Endothelial cell of umbilical vein (primary cell): ENCODE measurements around the gene KIAA1614. TPM values are rescaled to one million over a fixed set of nuclear protein-coding genes. Genes with fewer than 3 reads are reported as not detected.

Experiments
- BruUV-seq: library from RNA; stranded (reverse); fragments of 400-500 nt; replicated peaks from 2 replicates; lab custom pipeline; 2021; lab: Mats Ljungman, UMichigan
- CTCF ChIA-PET: fragments of 300-600, 350-600 bp; sonication (Branson Sonifier 250); formaldehyde crosslinking; loops from one replicate; lab custom pipeline; 2021; ENCODE audit warnings: antibody characterized with exemption, inconsistent platforms; lab: Charles Lee
- POLR2A ChIA-PET: fragments of 300-600, 350-600 bp; sonication (Branson Sonifier 250); formaldehyde crosslinking; loops from one replicate; lab custom pipeline; 2021; ENCODE audit warnings: antibody characterized with exemption, inconsistent platforms; lab: Charles Lee
- DNase-seq: peaks from one replicate; pipeline ENCODE4 v3.0.0-alpha.2; 2011; ENCODE audit warnings: low read depth, low spot score
- FAIRE-seq: peaks from 2 replicates; lab custom pipeline; 2011; peaks lifted over from hg19 to GRCh38; lab: Jason Lieb, UNC
- H2AFZ ChIP-seq: 2 replicates; pipeline ENCODE4 v1.6.0; 2012; ENCODE audit warnings: low read depth, low read length, control low read depth, inconsistent platforms
- H3K27ac ChIP-seq: 2 replicates; pipeline ENCODE4 v1.5.1; 2011; ENCODE audit warnings: low read depth, mild to moderate bottlenecking, control low read depth, low read length, moderate library complexity; ENCODE audit not compliant: insufficient read depth
- H3K27me3 ChIP-seq, 2 experiments: 2 replicates each; pipeline versions ENCODE4 v1.6.0 to v1.6.1; 2011; ENCODE audit warnings: low read length in 2 of 2, mixed read lengths in 1 of 2; ENCODE audit not compliant: control insufficient read depth in 2 of 2, insufficient read depth in 2 of 2
- H3K36me3 ChIP-seq, 2 experiments: 2 replicates in 1 of 2; 3 replicates in 1 of 2; pipeline ENCODE4 v1.5.1; 2011; ENCODE audit warnings: low read length in 2 of 2, mild to moderate bottlenecking in 1 of 2, moderate library complexity in 1 of 2; ENCODE audit not compliant: control insufficient read depth in 2 of 2, insufficient read depth in 2 of 2; ENCODE audit errors: extremely low read depth in 1 of 2
- H3K4me1 ChIP-seq: 3 replicates; pipeline ENCODE4 v1.5.1; 2011; ENCODE audit warnings: mild to moderate bottlenecking, low read length; ENCODE audit not compliant: control insufficient read depth, insufficient read depth; ENCODE audit errors: extremely low read depth
- H3K4me2 ChIP-seq: 2 replicates; pipeline ENCODE4 v1.6.1; 2011; ENCODE audit warnings: low read length, control low read depth, mixed read lengths; ENCODE audit not compliant: insufficient read depth
- H3K4me3 ChIP-seq, 3 experiments: fragments of 200-600 bp in 1 of 3; sonication (generic), shearing (Covaris generic) in 1 of 3; replicated peaks in 1 of 3; 2 replicates each; pipeline ENCODE4 v1.5.1; 2011 to 2016; ENCODE audit warnings: control low read depth in 3 of 3, low read length in 3 of 3, mild to moderate bottlenecking in 2 of 3, inconsistent platforms in 1 of 3, low read depth in 1 of 3, moderate library complexity in 1 of 3; ENCODE audit not compliant: insufficient read depth in 1 of 3
- H3K79me2 ChIP-seq: 2 replicates; pipeline ENCODE4 v1.6.0; 2012; ENCODE audit warnings: low read length, inconsistent platforms; ENCODE audit not compliant: control insufficient read depth, insufficient read depth
- H3K9ac ChIP-seq: replicated peaks from 2 replicates; pipeline ENCODE3; 2011; ENCODE audit warnings: low read length, control low read depth; ENCODE audit not compliant: insufficient read depth; ENCODE audit errors: extremely low read depth
- H3K9me1 ChIP-seq: replicated peaks from 3 replicates; pipeline ENCODE4 v1.6.0; 2011; ENCODE audit warnings: mild to moderate bottlenecking, low read length; ENCODE audit not compliant: control insufficient read depth, insufficient read depth; ENCODE audit errors: extremely low read depth
- H3K9me3 ChIP-seq: replicated peaks from 2 replicates; pipeline ENCODE4 v1.5.1; 2012; ENCODE audit warnings: low read length, inconsistent platforms; ENCODE audit not compliant: control insufficient read depth, insufficient read depth
- H4K20me1 ChIP-seq: replicated peaks from 2 replicates; pipeline ENCODE3; 2011; ENCODE audit warnings: mild to moderate bottlenecking, low read length; ENCODE audit not compliant: control insufficient read depth, insufficient read depth; ENCODE audit errors: extremely low read depth
- EZH2 ChIP-seq: IDR thresholded peaks from 2 replicates; pipeline ENCODE4 v1.6.1; 2012; ENCODE audit warnings: borderline replicate concordance, low read depth, mild to moderate bottlenecking, moderate library complexity, low read length, inconsistent platforms; ENCODE audit not compliant: severe bottlenecking
- FOS ChIP-seq: IDR thresholded peaks from 2 replicates; pipeline ENCODE4 v1.6.1; 2011; ENCODE audit warnings: mild to moderate bottlenecking, low read length, moderate library complexity, borderline replicate concordance; ENCODE audit not compliant: insufficient read depth
- GATA2 ChIP-seq: IDR thresholded peaks from 2 replicates; pipeline ENCODE4 v1.7.0; 2011; ENCODE audit warnings: low read depth, mild to moderate bottlenecking, moderate library complexity, mixed read lengths, low read length; ENCODE audit not compliant: insufficient read length, insufficient read depth
- JUN ChIP-seq: IDR thresholded peaks from 2 replicates; pipeline ENCODE4 v1.6.1; 2011; ENCODE audit warnings: borderline replicate concordance, low read depth; ENCODE audit not compliant: insufficient read length, insufficient read depth
- MYC ChIP-seq: IDR thresholded peaks from one replicate; pipeline ENCODE4 v1.6.1; 2011; ENCODE audit warnings: mild to moderate bottlenecking, low read depth, low read length
- POLR2A ChIP-seq: IDR thresholded peaks from 2 replicates; pipeline ENCODE4 v1.6.1; 2012; ENCODE audit warnings: low read depth, mild to moderate bottlenecking, control low read depth, low read length
- POLR2AphosphoS5 ChIP-seq: IDR thresholded peaks from 2 replicates; pipeline ENCODE4 v1.6.1; 2012; ENCODE audit warnings: low read depth, mild to moderate bottlenecking, control low read depth, low read length, moderate library complexity; ENCODE audit not compliant: insufficient read depth
- dilution Hi-C: fragments of 300-500 bp; cut with MboI; formaldehyde crosslinking; loops from one replicate; pipeline ENCODE4 v1.15.0; 2019; ENCODE audit warnings: low sequenced_read_pairs; ENCODE audit not compliant: extremely low pct_ligation_motif_present
- intact Hi-C: fragments of 100-400 bp; cut with micrococcal nuclease; formaldehyde crosslinking; loops from one replicate; pipeline ENCODE4 v1.10.0; 2022
- polyA plus RNA-seq, 4 experiments: library from polyadenylated mRNA; depleted of rRNA in 3 of 4; stranded (reverse) in 3 of 4; unstranded in 1 of 4; fragments of >200 nt; gene quantifications; 2 replicates each; pipeline versions ENCODE4 v1.2.1 to v1.2.3, GENCODE V29; 2011 to 2012; ENCODE audit warnings: missing spikeins in 1 of 4
- total RNA-seq: library from RNA; stranded (reverse); gene quantifications from 2 replicates; pipeline ENCODE4 v1.2.3, GENCODE V29; 2021
- TF ChIP-seq, protein P1 (sequence below), 2 donors: IDR thresholded peaks; 1 replicate in 1 of 2; 2 replicates in 1 of 2; pipeline ENCODE4 v1.5.1; 2011; ENCODE audit warnings: low read length in 2 of 2, mild to moderate bottlenecking in 2 of 2, moderate library complexity in 2 of 2, control low read depth in 1 of 2, inconsistent platforms in 1 of 2, low read depth in 1 of 2; ENCODE audit not compliant: insufficient read depth in 1 of 2; ENCODE audit errors: extremely low read depth in 1 of 2

Gene KIAA1614
- total and polyA plus RNA-seq, 2 donors (not counting 3 experiments of a cell fraction or from before 2014, with no cell fraction given), result 1.0 to 2.0 TPM

DNA sequence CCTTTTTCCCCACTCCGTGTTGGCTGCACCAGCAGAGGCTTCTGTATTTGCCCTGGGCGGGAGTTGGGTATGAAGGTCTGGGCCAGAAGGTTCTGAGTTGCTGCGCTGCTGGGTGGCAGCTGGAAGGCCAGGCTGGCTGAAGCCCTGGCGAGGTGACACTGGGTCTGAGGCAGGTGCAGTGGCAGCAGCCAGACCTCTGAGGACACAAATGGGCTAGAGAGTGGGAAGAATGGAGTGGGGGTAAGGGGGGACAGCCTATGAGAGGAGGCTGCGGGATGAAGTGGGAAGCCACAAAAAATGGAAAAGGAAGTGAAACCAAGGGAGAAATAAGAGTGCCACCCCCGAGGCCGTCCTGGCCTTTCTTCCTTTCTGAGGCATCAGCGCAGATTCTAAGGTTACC lies 56.7 kb downstream of the KIAA1614 start:
- no peaks in the 10 kb centered on the region for H4K20me1 ChIP-seq
- dilution Hi-C loops (no loop called here), intact Hi-C loops (no loop called here)
- POLR2A ChIA-PET, result no interaction called here
- no peaks in the 10 kb centered on the region for H3K4me1 ChIP-seq
- no peaks in the 10 kb centered on the region for H3K9me1 ChIP-seq
- no peaks in the 10 kb centered on the region for H3K79me2 ChIP-seq
- no TSS peak for BruUV-seq
- no peak overlapping the region for H3K4me2 ChIP-seq
- peaks cover 0 to 19% of the 10 kb centered on the region in 2 experiments for H3K36me3 ChIP-seq
- no peak overlapping the region for H2AFZ ChIP-seq
- DNase-seq, result no peak
- TF ChIP-seq JUN (no peak), EZH2 (no peak), POLR2AphosphoS5 (no peak)
- TF ChIP-seq, protein P1, sequence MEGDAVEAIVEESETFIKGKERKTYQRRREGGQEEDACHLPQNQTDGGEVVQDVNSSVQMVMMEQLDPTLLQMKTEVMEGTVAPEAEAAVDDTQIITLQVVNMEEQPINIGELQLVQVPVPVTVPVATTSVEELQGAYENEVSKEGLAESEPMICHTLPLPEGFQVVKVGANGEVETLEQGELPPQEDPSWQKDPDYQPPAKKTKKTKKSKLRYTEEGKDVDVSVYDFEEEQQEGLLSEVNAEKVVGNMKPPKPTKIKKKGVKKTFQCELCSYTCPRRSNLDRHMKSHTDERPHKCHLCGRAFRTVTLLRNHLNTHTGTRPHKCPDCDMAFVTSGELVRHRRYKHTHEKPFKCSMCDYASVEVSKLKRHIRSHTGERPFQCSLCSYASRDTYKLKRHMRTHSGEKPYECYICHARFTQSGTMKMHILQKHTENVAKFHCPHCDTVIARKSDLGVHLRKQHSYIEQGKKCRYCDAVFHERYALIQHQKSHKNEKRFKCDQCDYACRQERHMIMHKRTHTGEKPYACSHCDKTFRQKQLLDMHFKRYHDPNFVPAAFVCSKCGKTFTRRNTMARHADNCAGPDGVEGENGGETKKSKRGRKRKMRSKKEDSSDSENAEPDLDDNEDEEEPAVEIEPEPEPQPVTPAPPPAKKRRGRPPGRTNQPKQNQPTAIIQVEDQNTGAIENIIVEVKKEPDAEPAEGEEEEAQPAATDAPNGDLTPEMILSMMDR (IDR thresholded peaks at IDR 0.05; ENCODE audit: extremely low read depth in 1 of 2, insufficient read depth in 1 of 2, low read depth in 1 of 2, low read length in 2 of 2), result no peak
- no peaks in the 10 kb centered on the region for H3K27me3 ChIP-seq
- H3K9ac ChIP-seq, result no peak overlapping the region
- no peak overlapping the region for H3K27ac ChIP-seq
- CTCF ChIA-PET, result no interaction called here
- no peak overlapping the region for H3K4me3 ChIP-seq
- no peak for FAIRE-seq
- no peaks in the 10 kb centered on the region for H3K9me3 ChIP-seq

DNA sequence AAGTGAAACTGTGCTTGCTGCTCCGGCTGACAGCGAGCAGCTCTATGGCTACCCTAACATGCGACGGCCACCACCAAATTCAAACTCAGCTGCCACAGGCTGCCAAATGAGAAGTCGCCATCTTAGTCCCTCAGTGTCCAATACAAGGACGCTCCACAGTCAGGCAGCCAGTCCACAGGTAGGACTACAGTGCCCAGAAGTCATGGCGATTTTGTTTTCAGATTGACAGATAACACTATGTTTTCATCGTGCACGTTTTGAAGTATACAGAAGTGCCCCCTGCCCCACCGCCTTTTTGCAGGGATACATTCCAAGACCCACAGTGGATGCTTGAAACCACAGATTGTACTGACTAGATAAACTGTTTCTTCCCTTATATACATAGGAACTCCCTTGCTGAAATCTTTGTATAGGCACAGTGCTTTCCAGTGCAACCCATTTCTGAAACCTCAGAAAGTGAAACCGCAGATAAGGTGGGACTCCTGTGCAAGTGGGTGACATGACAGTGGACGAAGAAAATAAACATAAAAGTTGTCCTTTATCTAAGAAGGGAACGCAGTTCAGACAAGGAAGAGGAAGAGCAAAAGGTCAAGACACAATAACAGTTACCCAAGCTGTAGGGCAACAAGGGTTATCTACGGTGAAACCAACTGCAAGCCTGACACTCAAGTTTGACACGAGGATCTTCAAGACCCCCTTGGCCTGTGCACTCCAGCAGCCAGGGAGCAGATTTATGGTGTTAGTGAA lies 57.8 kb downstream of the KIAA1614 start:
- H3K4me2 ChIP-seq, result no peak overlapping the region
- H3K9me3 ChIP-seq, result no peaks in the 10 kb centered on the region
- H3K9ac ChIP-seq, result no peak overlapping the region
- no peaks in the 10 kb centered on the region for H4K20me1 ChIP-seq
- intact Hi-C loops (no loop called here), dilution Hi-C loops (no loop called here)
- FAIRE-seq (no peak), DNase-seq (no peak)
- no peak overlapping the region for H3K4me3 ChIP-seq
- peaks cover 0 to 16% of the 10 kb centered on the region in 2 experiments for H3K36me3 ChIP-seq
- TF ChIP-seq MYC (no peak), POLR2AphosphoS5 (no peak), JUN (no peak), EZH2 (no peak), FOS (no peak), GATA2 (no peak), POLR2A (no peak)
- TF ChIP-seq, protein P1 (IDR thresholded peaks at IDR 0.05; ENCODE audit: extremely low read depth in 1 of 2, insufficient read depth in 1 of 2, low read depth in 1 of 2, low read length in 2 of 2), result no peak
- H3K27ac ChIP-seq, result no peak overlapping the region
- ChIA-PET POLR2A (no interaction called here), CTCF (no interaction called here)
- BruUV-seq, result no TSS peak
- H3K9me1 ChIP-seq, result no peaks in the 10 kb centered on the region
- no peaks in the 10 kb centered on the region for H3K4me1 ChIP-seq
- no peaks in the 10 kb centered on the region for H3K79me2 ChIP-seq
- H3K27me3 ChIP-seq, result no peaks in the 10 kb centered on the region
- H2AFZ ChIP-seq, result no peak overlapping the region
